ENCODE data around the gene FRMD1.

Gene FRMD1

GRCh38 chr6:168053957-168054471 is 25.0 kb downstream of the FRMD1 start:
- no peak for DNase-seq

- no peak for DNase-seq
These were observed 25.7 kb downstream of the FRMD1 start for GRCh38 chr6:168053086-168053956.

GRCh38 chr6:168052291-168052891 is 26.6 kb downstream of the FRMD1 start:
- DNase-seq: peak in 1 of 2 experiments; percentile 52

- DNase-seq: no peak
These were observed 27.4 kb downstream of the FRMD1 start for GRCh38 chr6:168051648-168052047.

- DNase-seq: peak; percentile 14 to 64
These were observed 28.0 kb downstream of the FRMD1 start for GRCh38 chr6:168050881-168051586.

- no peak for DNase-seq
These were observed 28.7 kb downstream of the FRMD1 start for GRCh38 chr6:168050225-168050880.

- DNase-seq: no peak
These were observed 29.2 kb downstream of the FRMD1 start for GRCh38 chr6:168049706-168050224.

- DNase-seq: no peak
These were observed 29.7 kb downstream of the FRMD1 start for GRCh38 chr6:168049277-168049676.

GRCh38 chr6:168048724-168049025 is 30.3 kb downstream of the FRMD1 start:
- DNase-seq: no peak

GRCh38 chr6:168047841-168048723 is 30.9 kb downstream of the FRMD1 start:
- DNase-seq: no peak

- no peak for DNase-seq
These were observed 32.3 kb downstream of the FRMD1 start for GRCh38 chr6:168046696-168047095.

GRCh38 chr6:168045706-168046620 is 33.0 kb downstream of the FRMD1 start:
- no peak for DNase-seq

- peak in 1 of 2 experiments; percentile 39 for DNase-seq
These were observed 33.8 kb downstream of the FRMD1 start for GRCh38 chr6:168045141-168045691.

- no peak for DNase-seq
These were observed 34.4 kb downstream of the FRMD1 start for GRCh38 chr6:168044521-168045130.

- no peak for DNase-seq
These were observed 35.1 kb downstream of the FRMD1 start for GRCh38 chr6:168043848-168044415.

GRCh38 chr6:168043193-168043847 is 35.7 kb downstream of the FRMD1 start:
- DNase-seq: no peak

- no peak for DNase-seq
These were observed 36.4 kb downstream of the FRMD1 start for GRCh38 chr6:168042426-168043192.

- DNase-seq: no peak
These were observed 37.1 kb downstream of the FRMD1 start for GRCh38 chr6:168041928-168042327.
